OCI-LY1 (cell line): ENCODE results near the gene ROBO4.

Experiments used
- H2AFZ ChIP-seq: fragments of 200-600 bp; sonication (generic), shearing (Covaris generic); 2 replicates; pipeline ENCODE4 v1.6.0; 2014; ENCODE audit warnings: antibody characterized with exemption, mild to moderate bottlenecking, low read length
- H3F3A ChIP-seq: fragments of 200-600 bp; sonication (generic), shearing (Covaris generic); 2 replicates; pipeline ENCODE4 v1.6.0; 2014; ENCODE audit warnings: mild to moderate bottlenecking, antibody characterized with exemption, low read length, moderate library complexity; ENCODE audit not compliant: insufficient read depth
- H3K27ac ChIP-seq: fragments of 200-600 bp; sonication (generic); 2 replicates; pipeline ENCODE4 v1.5.1; 2014; ENCODE audit warnings: low read length, mixed run types, mild to moderate bottlenecking, low read depth; ENCODE audit not compliant: poor library complexity, severe bottlenecking
- H3K27me3 ChIP-seq: fragments of 200-600 bp; sonication (generic); 2 replicates; pipeline ENCODE4 v1.6.0; 2014; ENCODE audit warnings: antibody characterized with exemption, mild to moderate bottlenecking, low read length, moderate library complexity; ENCODE audit not compliant: insufficient read depth
- H3K36me3 ChIP-seq: fragments of 200-600 bp; sonication (generic); 2 replicates; pipeline ENCODE4 v1.6.1; 2014; ENCODE audit warnings: mild to moderate bottlenecking, antibody characterized with exemption, low read length, moderate library complexity, mixed read lengths; ENCODE audit not compliant: insufficient read depth
- H3K4me1 ChIP-seq: fragments of 200-600 bp; sonication (generic); 2 replicates; pipeline ENCODE4 v1.5.1; 2014; ENCODE audit warnings: mild to moderate bottlenecking, low read length, moderate library complexity; ENCODE audit not compliant: insufficient read depth, severe bottlenecking
- H3K4me2 ChIP-seq: fragments of 200-600 bp; sonication (generic), shearing (Covaris generic); 2 replicates; pipeline ENCODE4 v1.6.1; 2014; ENCODE audit warnings: low read length
- H3K4me3 ChIP-seq: fragments of 200-600 bp; sonication (generic); 2 replicates; pipeline ENCODE4 v1.5.1; 2014; ENCODE audit warnings: low read length, low read depth, mild to moderate bottlenecking, mixed read lengths; ENCODE audit not compliant: poor library complexity, severe bottlenecking
- H3K79me2 ChIP-seq: fragments of 200-600 bp; shearing (Covaris generic); 2 replicates; pipeline ENCODE4 v1.6.1; 2016; ENCODE audit warnings: mixed run types, low read length, mixed read lengths; ENCODE audit not compliant: insufficient read depth
- H3K9ac ChIP-seq: fragments of 200-600 bp; sonication (generic), shearing (Covaris generic); 2 replicates; pipeline ENCODE4 v1.6.1; 2014; ENCODE audit warnings: mild to moderate bottlenecking, low read length, mixed read lengths
- H3K9me2 ChIP-seq: fragments of 200-600 bp; sonication (generic), shearing (Covaris generic); 2 replicates; pipeline ENCODE4 v1.6.1; 2014; ENCODE audit warnings: low read depth, mild to moderate bottlenecking, low read length, mixed read lengths
- H3K9me3 ChIP-seq: fragments of 200-600 bp; shearing (Covaris generic); 2 replicates; pipeline ENCODE4 v1.6.1; 2014; ENCODE audit warnings: low read length, mixed read lengths
- H4K20me1 ChIP-seq: fragments of 200-600 bp; sonication (generic), shearing (Covaris generic); 2 replicates; pipeline ENCODE4 v1.6.0; 2016; ENCODE audit warnings: mild to moderate bottlenecking, low read length; ENCODE audit not compliant: insufficient read depth
- CTCF ChIP-seq: fragments of 200-600 bp; sonication (generic), shearing (Covaris generic); IDR thresholded peaks from 2 replicates; pipeline ENCODE4 v1.5.1; 2017; ENCODE audit warnings: mild to moderate bottlenecking, antibody characterized with exemption, low read length, moderate library complexity, mixed read lengths
- EZH2 ChIP-seq: fragments of 200-600 bp; sonication (generic), shearing (Covaris generic); IDR thresholded peaks from 2 replicates; pipeline ENCODE4 v1.8.0; 2017; ENCODE audit warnings: borderline replicate concordance, mixed run types, mild to moderate bottlenecking, antibody characterized with exemption, low read length, moderate library complexity, mixed read lengths

Gene ROBO4

GRCh38 chr11:124846070-124846673, 51.5 kb downstream of the ROBO4 start:
- Histone ChIP-seq H3K4me2 (no peak overlapping the region), H3K27ac (no peak overlapping the region), H3K9me3 (no peaks in the 10 kb centered on the region), H3K4me3 (no peak overlapping the region), H3K36me3 (no peaks in the 10 kb centered on the region), H2AFZ (no peak overlapping the region), H3K9me2 (no peaks in the 10 kb centered on the region), H4K20me1 (no peaks in the 10 kb centered on the region), H3K4me1 (no peaks in the 10 kb centered on the region), H3K9ac (no peak overlapping the region), H3F3A (no peaks in the 10 kb centered on the region), H3K27me3 (0 out of 2 replicates have a peak, but pooled peaks cover 4% of the 10 kb centered on the region), H3K79me2 (no peaks in the 10 kb centered on the region)
- TF ChIP-seq CTCF (no peak), EZH2 (no peak)

- H3K4me1 ChIP-seq = no peaks in the 10 kb centered on the region
- no peaks in the 10 kb centered on the region for H3K79me2 ChIP-seq
- TF ChIP-seq CTCF = no peak
- TF ChIP-seq EZH2 = no peak
- H3K9me2 ChIP-seq = no peaks in the 10 kb centered on the region
- H3K36me3 ChIP-seq = no peaks in the 10 kb centered on the region
- no peak overlapping the region for H3K9ac ChIP-seq
- H3K9me3 ChIP-seq = no peaks in the 10 kb centered on the region
- H3K27me3 ChIP-seq = 0 out of 2 replicates have a peak, but pooled peaks cover 4% of the 10 kb centered on the region
- no peak overlapping the region for H2AFZ ChIP-seq
- H3K27ac ChIP-seq = no peak overlapping the region
- H3K4me3 ChIP-seq = no peak overlapping the region
- no peak overlapping the region for H3K4me2 ChIP-seq
- H4K20me1 ChIP-seq = no peaks in the 10 kb centered on the region
- no peaks in the 10 kb centered on the region for H3F3A ChIP-seq
These were observed 53.0 kb downstream of the ROBO4 start for GRCh38 chr11:124844664-124845079.

- Histone ChIP-seq H3K36me3 (no peaks in the 10 kb centered on the region), H3K4me2 (no peak overlapping the region), H3F3A (no peaks in the 10 kb centered on the region), H3K9me3 (no peaks in the 10 kb centered on the region), H2AFZ (no peak overlapping the region), H3K4me1 (no peaks in the 10 kb centered on the region), H3K27ac (no peak overlapping the region), H3K79me2 (no peaks in the 10 kb centered on the region), H3K27me3 (0 out of 2 replicates have a peak, but pooled peaks cover 4% of the 10 kb centered on the region), H3K9ac (no peak overlapping the region), H3K9me2 (no peaks in the 10 kb centered on the region), H3K4me3 (no peak overlapping the region), H4K20me1 (no peaks in the 10 kb centered on the region)
- TF ChIP-seq CTCF (no peak), EZH2 (no peak)
These were observed 54.1 kb downstream of the ROBO4 start for GRCh38 chr11:124843616-124843910.
